OCI-LY3 (cell line): ENCODE measurements around the gene TPX2.

ENCODE experiments used
- H2AFZ ChIP-seq: fragments of 200-600, 300-600 bp; shearing (Covaris generic); 2 replicates; pipeline ENCODE4 v1.6.0; 2014; ENCODE audit warnings: antibody characterized with exemption, low read depth, low read length
- H3K27ac ChIP-seq: fragments of 200-600, 300-600 bp; sonication (generic); 2 replicates; pipeline ENCODE4 v1.5.1; 2014; ENCODE audit warnings: mild to moderate bottlenecking, low read length, moderate library complexity, mixed read lengths
- H3K27me3 ChIP-seq: fragments of 200-600, 300-600 bp; sonication (generic); 2 replicates; pipeline ENCODE4 v1.6.1; 2014; ENCODE audit warnings: low read depth, low read length, mixed read lengths
- H3K36me3 ChIP-seq: fragments of 200-600, 300-600 bp; sonication (generic); replicated peaks from 2 replicates; pipeline ENCODE3; 2014; ENCODE audit warnings: low read depth, low read length, mixed read lengths
- H3K4me1 ChIP-seq: fragments of 300-600, 200-600 bp; sonication (generic); 2 replicates; pipeline ENCODE4 v1.6.1; 2014; ENCODE audit warnings: low read length, mixed read lengths
- H3K4me2 ChIP-seq: fragments of 200-600, 300-600 bp; sonication (generic); 2 replicates; pipeline ENCODE4 v1.6.1; 2014; ENCODE audit warnings: low read length, mixed read lengths
- H3K4me3 ChIP-seq: fragments of 300-600, 200-600 bp; sonication (generic); 2 replicates; pipeline ENCODE4 v1.5.1; 2014; ENCODE audit warnings: antibody characterized with exemption, mild to moderate bottlenecking, low read length, moderate library complexity
- H3K79me2 ChIP-seq: fragments of 300-600, 200-600 bp; shearing (Covaris generic); 2 replicates; pipeline ENCODE4 v1.6.1; 2014; ENCODE audit warnings: mild to moderate bottlenecking, low read length, mixed read lengths
- H3K9ac ChIP-seq: fragments of 300-600, 200-600 bp; shearing (Covaris generic); 2 replicates; pipeline ENCODE4 v1.6.0; 2014; ENCODE audit warnings: mild to moderate bottlenecking, low read length, moderate library complexity
- H3K9me3 ChIP-seq: fragments of 200-600, 300-600 bp; shearing (Covaris generic); 2 replicates; pipeline ENCODE4 v1.6.1; 2014; ENCODE audit warnings: low read length, mixed read lengths; ENCODE audit not compliant: insufficient read depth
- H4K20me1 ChIP-seq: fragments of 200-600, 300-600 bp; sonication (generic); 2 replicates; pipeline ENCODE4 v1.6.1; 2016; ENCODE audit warnings: low read length, mixed read lengths; ENCODE audit not compliant: insufficient read depth
- EZH2phosphoT487 ChIP-seq: fragments of 200-600 bp; shearing (Covaris generic); IDR thresholded peaks from 2 replicates; pipeline ENCODE4 v1.6.1; 2018; ENCODE audit warnings: antibody characterized with exemption, mixed run types, low read depth
- TF ChIP-seq, protein P1 (sequence below): fragments of 200-600, 300-600 bp; sonication (generic); IDR thresholded peaks from 2 replicates; pipeline ENCODE4 v1.5.1; 2014; ENCODE audit warnings: antibody characterized with exemption, low read length, low read depth

TPX2 gene

GRCh38 chr20:31835977-31836852, 97.1 kb downstream of the TPX2 start:
- H2AFZ ChIP-seq = no peak overlapping the region
- H3K4me2 ChIP-seq = no peak overlapping the region
- H3K9ac ChIP-seq = no peak overlapping the region
- 0 out of 2 replicates have a peak, but pooled peaks cover 3% of the 10 kb centered on the region for H3K27me3 ChIP-seq
- H4K20me1 ChIP-seq = no peaks in the 10 kb centered on the region
- no peak overlapping the region for H3K27ac ChIP-seq
- no peaks in the 10 kb centered on the region for H3K79me2 ChIP-seq
- H3K4me3 ChIP-seq = no peak overlapping the region
- no peaks in the 10 kb centered on the region for H3K9me3 ChIP-seq
- no peaks in the 10 kb centered on the region for H3K36me3 ChIP-seq
- TF ChIP-seq, protein P1, sequence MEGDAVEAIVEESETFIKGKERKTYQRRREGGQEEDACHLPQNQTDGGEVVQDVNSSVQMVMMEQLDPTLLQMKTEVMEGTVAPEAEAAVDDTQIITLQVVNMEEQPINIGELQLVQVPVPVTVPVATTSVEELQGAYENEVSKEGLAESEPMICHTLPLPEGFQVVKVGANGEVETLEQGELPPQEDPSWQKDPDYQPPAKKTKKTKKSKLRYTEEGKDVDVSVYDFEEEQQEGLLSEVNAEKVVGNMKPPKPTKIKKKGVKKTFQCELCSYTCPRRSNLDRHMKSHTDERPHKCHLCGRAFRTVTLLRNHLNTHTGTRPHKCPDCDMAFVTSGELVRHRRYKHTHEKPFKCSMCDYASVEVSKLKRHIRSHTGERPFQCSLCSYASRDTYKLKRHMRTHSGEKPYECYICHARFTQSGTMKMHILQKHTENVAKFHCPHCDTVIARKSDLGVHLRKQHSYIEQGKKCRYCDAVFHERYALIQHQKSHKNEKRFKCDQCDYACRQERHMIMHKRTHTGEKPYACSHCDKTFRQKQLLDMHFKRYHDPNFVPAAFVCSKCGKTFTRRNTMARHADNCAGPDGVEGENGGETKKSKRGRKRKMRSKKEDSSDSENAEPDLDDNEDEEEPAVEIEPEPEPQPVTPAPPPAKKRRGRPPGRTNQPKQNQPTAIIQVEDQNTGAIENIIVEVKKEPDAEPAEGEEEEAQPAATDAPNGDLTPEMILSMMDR = no peak
- TF ChIP-seq EZH2phosphoT487 = no peak
- H3K4me1 ChIP-seq = peaks cover 7% of the 10 kb centered on the region

DNA sequence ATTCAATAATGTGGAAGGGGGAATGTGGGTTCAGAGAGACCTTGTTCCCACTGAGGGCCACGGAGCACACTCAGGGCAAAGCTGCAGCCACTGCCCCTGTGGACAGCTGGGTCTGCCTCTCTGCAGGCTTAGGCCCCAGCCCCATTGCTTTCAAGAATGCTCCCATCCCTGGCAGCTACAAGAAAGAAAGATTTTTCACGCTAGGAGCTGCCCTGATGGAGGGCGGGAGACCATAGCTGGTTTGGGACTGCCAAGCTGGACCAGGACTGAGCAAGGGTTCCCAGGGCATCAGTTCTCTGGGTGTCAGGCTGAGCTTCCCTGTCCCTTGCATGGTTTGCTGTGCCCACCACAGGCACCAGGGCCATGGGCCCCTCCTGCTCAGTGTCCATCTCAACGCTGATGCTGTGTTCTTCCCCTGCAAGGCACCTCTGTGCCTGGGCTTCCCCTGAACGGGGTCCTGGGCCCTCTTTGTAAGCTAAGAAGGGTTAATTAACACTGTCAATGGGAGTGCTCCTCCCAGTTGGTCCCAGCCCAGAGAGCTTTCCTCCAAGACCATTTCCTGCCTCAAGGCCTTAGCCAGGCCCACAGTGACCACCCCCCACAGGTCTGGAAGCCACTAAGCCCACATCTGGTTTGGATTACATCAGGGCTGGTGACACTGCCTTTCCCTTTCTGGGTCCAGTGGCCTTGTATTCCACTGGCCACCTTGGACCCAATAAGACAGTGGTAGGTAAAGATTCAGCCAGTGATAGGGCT, 97.9 kb downstream of the TPX2 start:
- no peaks in the 10 kb centered on the region for H4K20me1 ChIP-seq
- H3K36me3 ChIP-seq = no peaks in the 10 kb centered on the region
- H3K27ac ChIP-seq = no peak overlapping the region
- H3K79me2 ChIP-seq = no peaks in the 10 kb centered on the region
- 0 out of 2 replicates have a peak, but pooled peaks cover 3% of the 10 kb centered on the region for H3K27me3 ChIP-seq
- H3K4me3 ChIP-seq = no peak overlapping the region
- no peak for TF ChIP-seq EZH2phosphoT487
- TF ChIP-seq, protein P1 = no peak
- no peak overlapping the region for H3K4me2 ChIP-seq
- H3K9ac ChIP-seq = no peak overlapping the region
- H2AFZ ChIP-seq = no peak overlapping the region
- no peaks in the 10 kb centered on the region for H3K9me3 ChIP-seq
- peaks cover 7% of the 10 kb centered on the region for H3K4me1 ChIP-seq

DNA sequence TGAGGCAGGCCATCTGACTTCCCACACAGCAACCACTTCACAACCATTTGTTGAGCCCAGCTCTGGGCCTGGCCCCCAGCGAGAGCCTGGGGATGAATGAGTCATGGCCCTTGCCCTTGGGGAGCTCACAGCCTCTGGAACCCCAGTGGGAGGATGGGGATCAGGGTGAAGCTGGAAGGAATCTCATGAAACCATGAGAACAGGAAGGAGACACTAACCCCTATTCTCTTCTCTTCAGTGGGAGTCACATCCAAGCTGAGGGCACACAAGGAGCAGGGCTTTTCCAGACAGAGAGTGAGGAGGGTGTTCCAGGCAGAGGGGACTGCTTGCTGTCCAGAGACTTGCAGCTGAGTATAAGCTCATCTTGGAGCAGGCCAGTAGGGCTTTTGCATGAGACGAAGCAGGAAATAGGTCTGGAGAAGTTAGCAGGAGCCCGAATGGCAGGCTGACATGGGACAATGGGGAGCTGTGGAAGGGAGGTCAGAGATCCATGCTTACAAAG, 98.9 kb downstream of the TPX2 start:
- Histone ChIP-seq H3K9me3 (no peaks in the 10 kb centered on the region), H2AFZ (no peak overlapping the region), H3K4me3 (no peak overlapping the region), H4K20me1 (no peaks in the 10 kb centered on the region), H3K27ac (no peak overlapping the region), H3K9ac (no peak overlapping the region), H3K4me2 (no peak overlapping the region), H3K27me3 (0 out of 2 replicates have a peak, but pooled peaks cover 3% of the 10 kb centered on the region), H3K79me2 (no peaks in the 10 kb centered on the region), H3K36me3 (no peaks in the 10 kb centered on the region), H3K4me1 (peaks cover 7% of the 10 kb centered on the region)
- TF ChIP-seq, protein P1 = no peak
- no peak for TF ChIP-seq EZH2phosphoT487
